HepG2 (cell line): Measurements from ENCODE around the gene GRIK4. TPM values are rescaled to one million over a fixed set of nuclear protein-coding genes. Genes with fewer than 3 reads are reported as not detected.

Source experiments
- ATAC-seq: fragments of 200-7000 bp; cut with Tn5 transposase; 3 replicates; pipeline ENCODE4 v1.9.1; 2020; ENCODE audit warnings: mild to moderate bottlenecking, moderate library complexity
- BruUV-seq: library from RNA; stranded (reverse); fragments of 400-500 nt; replicated peaks from 2 replicates; lab custom pipeline; 2021; lab: Mats Ljungman, UMichigan
- CTCF ChIA-PET: fragments of 300-600 bp; formaldehyde crosslinking; extraction: SDS; loops from one replicate; lab custom pipeline; 2021; ENCODE audit warnings: low total read pairs, inconsistent platforms, low intra/inter-chr PET ratio; lab: Yijun Ruan, JAX
- POLR2A ChIA-PET: fragments of 350-600 bp; sonication (Branson Sonifier 250); formaldehyde crosslinking; loops from one replicate; lab custom pipeline; 2020; ENCODE audit warnings: antibody characterized with exemption, inconsistent platforms; lab: Yijun Ruan, JAX
- DNase-seq: peaks from one replicate; pipeline ENCODE4 v3.0.0-alpha.2; 2015; ENCODE audit warnings: low spot score
- FAIRE-seq: peaks from 3 replicates; lab custom pipeline; 2011; peaks lifted over from hg19 to GRCh38; lab: Jason Lieb, UNC
- H2AFZ ChIP-seq: one replicate; pipeline ENCODE4 v1.6.1; 2011; ENCODE audit warnings: low read length, inconsistent platforms
- H3K27ac ChIP-seq: fragments of 300-600 bp; 3 replicates; pipeline ENCODE4 v1.8.0; 2011; ENCODE audit warnings: mixed run types, mild to moderate bottlenecking, mixed read lengths, low read length, inconsistent platforms; ENCODE audit not compliant: insufficient read depth; ENCODE audit errors: extremely low read length
- H3K27me3 ChIP-seq, 2 experiments: fragments of 200-600 bp in 1 of 2; 2 replicates in 1 of 2; 3 replicates in 1 of 2; pipeline versions ENCODE4 v1.6.0 to v1.8.0; 2011; ENCODE audit warnings: low read length in 2 of 2, mild to moderate bottlenecking in 2 of 2, moderate library complexity in 2 of 2, inconsistent platforms in 1 of 2; ENCODE audit not compliant: insufficient read depth in 2 of 2, control insufficient read depth in 1 of 2
- H3K36me3 ChIP-seq, 2 experiments: fragments of 200-600 bp in 1 of 2; replicated peaks in 1 of 2; 2 replicates in 1 of 2; 3 replicates in 1 of 2; pipeline versions ENCODE4 v1.5.1 to v1.8.0; 2011; ENCODE audit warnings: low read length in 2 of 2, inconsistent platforms in 1 of 2; ENCODE audit not compliant: insufficient read depth in 2 of 2, control insufficient read depth in 1 of 2
- H3K4me1 ChIP-seq: 2 replicates; pipeline ENCODE4 v1.5.1; 2012; ENCODE audit warnings: low read length, inconsistent platforms; ENCODE audit not compliant: insufficient read depth
- H3K4me2 ChIP-seq: 2 replicates; pipeline ENCODE4 v1.6.0; 2011; ENCODE audit warnings: low read depth, low read length, inconsistent platforms
- H3K4me3 ChIP-seq, 3 experiments: fragments of 200-600 bp in 1 of 3; sonication (generic), shearing (Covaris generic) in 1 of 3; replicated peaks in 1 of 3; 2 replicates each; pipeline ENCODE4 v1.5.1; 2011 to 2016; ENCODE audit warnings: low read length in 3 of 3, inconsistent platforms in 2 of 3, low read depth in 2 of 3, mild to moderate bottlenecking in 2 of 3, control low read depth in 1 of 3, mixed read lengths in 1 of 3; ENCODE audit not compliant: insufficient read depth in 1 of 3
- H3K79me2 ChIP-seq: one replicate; pipeline ENCODE4 v1.6.1; 2011; ENCODE audit warnings: low read length, inconsistent platforms; ENCODE audit not compliant: insufficient read depth
- H3K9ac ChIP-seq: 2 replicates; pipeline ENCODE4 v1.6.0; 2011; ENCODE audit warnings: mild to moderate bottlenecking, low read depth, low read length, inconsistent platforms; ENCODE audit not compliant: insufficient read depth
- H3K9me3 ChIP-seq: 2 replicates; pipeline ENCODE4 v1.5.1; 2012; ENCODE audit warnings: mild to moderate bottlenecking, low read length
- H4K20me1 ChIP-seq: 2 replicates; pipeline ENCODE4 v1.6.0; 2011; ENCODE audit warnings: inconsistent platforms, mild to moderate bottlenecking, low read length, moderate library complexity; ENCODE audit not compliant: insufficient read depth
- ATAD3A ChIP-seq: sonication (generic); formaldehyde crosslinking; IDR thresholded peaks from 2 replicates; pipeline ENCODE4 v1.4.0; 2020; ENCODE audit warnings: missing genetic modification reagents
- CEBPB ChIP-seq: IDR thresholded peaks from 2 replicates; pipeline ENCODE4 v1.6.1; 2011; ENCODE audit warnings: low read depth, low read length, improper control_type of control experiment, borderline replicate concordance
- DPF2 ChIP-seq: sonication (generic); formaldehyde crosslinking; IDR thresholded peaks from 2 replicates; pipeline ENCODE4 v1.4.0; 2020; ENCODE audit warnings: mild to moderate bottlenecking, low read depth, missing genetic modification reagents, borderline replicate concordance
- GATAD2A ChIP-seq: IDR thresholded peaks from 2 replicates; pipeline ENCODE4 v1.6.1; 2016
- HDAC6 ChIP-seq: fragments of 200-600 bp; sonication (generic); IDR thresholded peaks from 2 replicates; pipeline ENCODE4 v1.7.0; 2017; ENCODE audit warnings: mild to moderate bottlenecking, antibody characterized with exemption, low read length, low read depth
- JUND ChIP-seq: sonication (generic); formaldehyde crosslinking; IDR thresholded peaks from 2 replicates; pipeline ENCODE4 v1.8.0; 2022; ENCODE audit warnings: mild to moderate bottlenecking, missing genetic modification reagents
- MEIS2 ChIP-seq: sonication (generic); formaldehyde crosslinking; IDR thresholded peaks from 2 replicates; pipeline ENCODE4 v1.9.0; 2021; ENCODE audit warnings: mild to moderate bottlenecking, missing genetic modification reagents
- NCOA1 ChIP-seq: sonication (generic); formaldehyde crosslinking; IDR thresholded peaks from 2 replicates; pipeline ENCODE4 v1.9.0; 2021; ENCODE audit warnings: missing genetic modification reagents
- NFRKB ChIP-seq: fragments of 450-650 bp; IDR thresholded peaks from 2 replicates; pipeline ENCODE4 v1.6.1; 2017
- NRL ChIP-seq: sonication (generic); formaldehyde crosslinking; IDR thresholded peaks from 2 replicates; pipeline ENCODE4 v1.5.0; 2020; ENCODE audit warnings: missing genetic modification reagents, mild to moderate bottlenecking, moderate library complexity, borderline replicate concordance
- RFX1 ChIP-seq: fragments of 450-650 bp; IDR thresholded peaks from 2 replicates; pipeline ENCODE4 v1.6.1; 2017
- THAP11 ChIP-seq: IDR thresholded peaks from 2 replicates; pipeline ENCODE4 v1.6.1; 2016; ENCODE audit warnings: missing biosample characterization, missing genetic modification reagents
- ZNF234 ChIP-seq: sonication (generic); formaldehyde crosslinking; conservative IDR thresholded peaks from 2 replicates; pipeline ENCODE4 v1.5.1; 2020; ENCODE audit warnings: mild to moderate bottlenecking, missing genetic modification reagents
- ZNF329 ChIP-seq: sonication (generic); formaldehyde crosslinking; IDR thresholded peaks from 2 replicates; pipeline ENCODE4 v1.9.0; 2021; ENCODE audit warnings: low read depth, mild to moderate bottlenecking, missing genetic modification reagents
- ZNF562 ChIP-seq: sonication (generic); formaldehyde crosslinking; IDR thresholded peaks from 2 replicates; pipeline ENCODE4 v1.8.0; 2022; ENCODE audit warnings: missing genetic modification reagents, borderline replicate concordance
- ZNF616 ChIP-seq: sonication (generic); formaldehyde crosslinking; IDR thresholded peaks from 2 replicates; pipeline ENCODE4 v1.5.0; 2020; ENCODE audit warnings: low read depth, mild to moderate bottlenecking, missing genetic modification reagents
- ZNF780A ChIP-seq: sonication (generic); formaldehyde crosslinking; IDR thresholded peaks from 2 replicates; pipeline ENCODE4 v1.8.0; 2022; ENCODE audit warnings: mild to moderate bottlenecking, missing genetic modification reagents, moderate library complexity
- ZSCAN5A ChIP-seq: sonication (generic); formaldehyde crosslinking; IDR thresholded peaks from 2 replicates; pipeline ENCODE4 v1.8.0; 2022; ENCODE audit warnings: mild to moderate bottlenecking, missing genetic modification reagents, borderline replicate concordance
- ZZZ3 ChIP-seq: sonication (generic); formaldehyde crosslinking; IDR thresholded peaks from 2 replicates; pipeline ENCODE4 v1.4.0; 2020; ENCODE audit warnings: missing genetic modification reagents, mild to moderate bottlenecking, borderline replicate concordance
- WGBS: methylation state at CpG from one replicate; pipeline ENCODE4 v1.1.6; 2017; ENCODE audit warnings: low lambda C conversion rate; 5-methylcytosine and 5-hydroxymethylcytosine counted together
- in situ Hi-C: cut with HindIII; loops from 2 replicates; pipeline ENCODE4 v1.10.0; 2017; ENCODE audit warnings: low pct_unique_long_range_greater_than_20kb; ENCODE audit not compliant: extremely low pct_ligation_motif_present
- intact Hi-C: fragments of 100-400 bp; cut with micrococcal nuclease; formaldehyde crosslinking; loops from one replicate; pipeline ENCODE4 v1.10.0; 2022; ENCODE audit not compliant: unreplicated experiment
- polyA plus RNA-seq, 8 experiments: library from polyadenylated mRNA; depleted of rRNA in 3 of 8; stranded (reverse) in 7 of 8; unstranded in 1 of 8; fragments of >200 nt; fragmentation: Illumina TruSeq in 4 of 8; extraction: Trizol in 4 of 8; gene quantifications; 2 replicates each; pipeline versions ENCODE4 v1.2.1 to v1.2.3, GENCODE V29; 2011 to 2016; ENCODE audit warnings: low read depth in 4 of 8, missing spikeins in 1 of 8, mixed read lengths in 1 of 8; ENCODE audit not compliant: insufficient read depth in 1 of 8
- total RNA-seq, 5 experiments: library from RNA; depleted of rRNA; stranded (reverse); fragments of >200 nt; fragmentation: Illumina TruSeq; extraction: Trizol; gene quantifications; 2 replicates each; pipeline ENCODE4 v1.2.3, GENCODE V29; 2016; ENCODE audit warnings: low read depth in 1 of 5
- TF ChIP-seq, protein P1 (sequence below): sonication (generic); formaldehyde crosslinking; IDR thresholded peaks from 2 replicates; pipeline ENCODE4 v1.4.0; 2020; ENCODE audit warnings: mild to moderate bottlenecking, missing genetic modification reagents

Gene GRIK4
- total and polyA plus RNA-seq, 2 of the 13 experiments (the other 11 are each of a cell fraction or from before 2014, with no cell fraction given) = 0.04 to 0.07 TPM

- no peak overlapping the region for H3K4me2 ChIP-seq
- H3K27me3 ChIP-seq = peaks cover 0 to 30% of the 10 kb centered on the region in 2 experiments; a peak in 4 of 5 replicates
- no peaks in the 10 kb centered on the region for H3K36me3 ChIP-seq
- TF ChIP-seq ZNF234 (no peak), NCOA1 (CRISPR knock-in tag) (no peak), JUND (CRISPR knock-in tag) (no peak), GATAD2A (CRISPR knock-in tag) (no peak), NFRKB (no peak), ZSCAN5A (no peak), ZNF329 (CRISPR knock-in tag) (no peak), MEIS2 (CRISPR knock-in tag) (no peak)
- TF ChIP-seq, all 625 proteins: peak for 0
- Histone ChIP-seq H3K9me3 (no peaks in the 10 kb centered on the region), H3K4me1 (no peaks in the 10 kb centered on the region), H3K9ac (no peak overlapping the region), H4K20me1 (no peaks in the 10 kb centered on the region), H3K27ac (no peak overlapping the region), H2AFZ (no peak overlapping the region), H3K4me3 (no peak overlapping the region), H3K79me2 (no peaks in the 10 kb centered on the region)
- DNase-seq = no peak
- no peak for ATAC-seq
- in situ Hi-C loops (no loop called here), intact Hi-C loops (no loop called here)
- ChIA-PET POLR2A (no interaction called here), CTCF (no interaction called here)
- no peak for FAIRE-seq
- no TSS peak for BruUV-seq
- whole genome bisulfite sequencing = 25% methylated on average over 9 of the region's 9 CpGs
Observed at GRCh38 chr11:120974466-120974865, 462.9 kb downstream of the GRIK4 start.

GRCh38 chr11:120974965-120975364 lies 463.4 kb downstream of the GRIK4 start:
- no peaks in the 10 kb centered on the region for H3K36me3 ChIP-seq
- no peak for FAIRE-seq
- BruUV-seq = no TSS peak
- H3K27ac ChIP-seq = no peak overlapping the region
- POLR2A ChIA-PET = no interaction called here
- intact Hi-C loops = no loop called here
- H4K20me1 ChIP-seq = no peaks in the 10 kb centered on the region
- no peak for ATAC-seq
- no peak overlapping the region for H3K9ac ChIP-seq
- WGBS = 6% methylated on average over 3 of the region's 4 CpGs
- H3K79me2 ChIP-seq = no peaks in the 10 kb centered on the region
- CTCF ChIA-PET = no interaction called here
- DNase-seq = no peak
- H3K9me3 ChIP-seq = no peaks in the 10 kb centered on the region
- TF ChIP-seq ZNF562 (CRISPR knock-in tag) (no peak), CEBPB (no peak), ATAD3A (CRISPR knock-in tag) (no peak), ZNF780A (no peak), RFX1 (no peak), ZNF616 (CRISPR knock-in tag) (no peak), NRL (no peak), HDAC6 (no peak), DPF2 (CRISPR knock-in tag) (no peak), THAP11 (CRISPR knock-in tag) (no peak), ZZZ3 (no peak)
- TF ChIP-seq, protein P1, sequence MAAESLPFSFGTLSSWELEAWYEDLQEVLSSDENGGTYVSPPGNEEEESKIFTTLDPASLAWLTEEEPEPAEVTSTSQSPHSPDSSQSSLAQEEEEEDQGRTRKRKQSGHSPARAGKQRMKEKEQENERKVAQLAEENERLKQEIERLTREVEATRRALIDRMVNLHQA = no peak
- TF ChIP-seq, all 625 proteins: peak for 0
- Histone ChIP-seq H3K4me2 (no peak overlapping the region), H3K4me1 (no peaks in the 10 kb centered on the region), H3K27me3 (peaks cover 0 to 29% of the 10 kb centered on the region in 2 experiments; a peak in 4 of 5 replicates), H2AFZ (no peak overlapping the region), H3K4me3 (no peak overlapping the region)
- in situ Hi-C loops = no loop called here
